ENCODE data around the gene ATP5F1E.

DNA sequence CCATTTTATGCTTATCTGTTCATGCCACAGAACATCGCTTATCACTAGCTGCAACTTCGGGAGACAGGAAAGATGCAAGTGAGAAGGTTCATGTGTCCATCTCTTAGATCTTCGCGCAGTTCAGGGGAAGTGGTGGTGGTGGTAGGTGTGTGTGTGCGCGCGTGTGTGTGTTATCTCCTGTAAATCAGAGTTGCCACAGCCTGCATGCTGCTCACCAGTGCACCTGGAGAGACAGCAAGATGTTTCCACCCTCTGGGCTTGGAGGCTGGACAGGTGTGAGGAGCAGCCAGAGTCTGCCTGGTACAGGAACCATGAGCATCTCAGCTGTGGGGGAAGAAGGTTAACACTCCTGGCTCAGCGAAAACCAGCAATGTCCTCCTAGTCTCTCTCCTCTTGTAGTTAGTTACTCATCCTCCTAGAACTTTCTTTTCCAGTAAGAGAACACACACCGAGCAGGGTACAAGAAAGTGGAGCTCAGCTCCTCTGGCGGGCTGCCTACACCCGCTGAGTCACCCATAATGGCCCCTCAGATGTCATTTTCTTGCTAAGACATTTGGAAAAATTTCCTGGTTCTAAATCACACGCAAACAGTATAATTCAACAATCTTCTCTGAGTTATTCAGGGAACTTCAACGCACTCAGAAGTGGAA lies 18.1 kb downstream of the ATP5F1E start:
- TF ChIP-seq CTCF (conservative IDR thresholded peaks at IDR 0.05; ENCODE audit: low read depth in 2 of 2): no peak
- TF ChIP-seq CREB1 (CRISPR knock-in tag; IDR thresholded peaks at IDR 0.05; ENCODE audit: low read depth): no peak
- no peak for TF ChIP-seq EZH2phosphoT487 (IDR thresholded peaks at IDR 0.05; ENCODE audit: unreplicated experiment)
- no peak for TF ChIP-seq JUNB (IDR thresholded peaks at IDR 0.05; ENCODE audit: unreplicated experiment)
- TF ChIP-seq POLR2AphosphoS5 (IDR thresholded peaks at IDR 0.05; ENCODE audit: low read depth): no peak
- no peak for TF ChIP-seq EZH2 (IDR thresholded peaks at IDR 0.05; ENCODE audit: low read depth, unreplicated experiment)
- TF ChIP-seq, protein P1, sequence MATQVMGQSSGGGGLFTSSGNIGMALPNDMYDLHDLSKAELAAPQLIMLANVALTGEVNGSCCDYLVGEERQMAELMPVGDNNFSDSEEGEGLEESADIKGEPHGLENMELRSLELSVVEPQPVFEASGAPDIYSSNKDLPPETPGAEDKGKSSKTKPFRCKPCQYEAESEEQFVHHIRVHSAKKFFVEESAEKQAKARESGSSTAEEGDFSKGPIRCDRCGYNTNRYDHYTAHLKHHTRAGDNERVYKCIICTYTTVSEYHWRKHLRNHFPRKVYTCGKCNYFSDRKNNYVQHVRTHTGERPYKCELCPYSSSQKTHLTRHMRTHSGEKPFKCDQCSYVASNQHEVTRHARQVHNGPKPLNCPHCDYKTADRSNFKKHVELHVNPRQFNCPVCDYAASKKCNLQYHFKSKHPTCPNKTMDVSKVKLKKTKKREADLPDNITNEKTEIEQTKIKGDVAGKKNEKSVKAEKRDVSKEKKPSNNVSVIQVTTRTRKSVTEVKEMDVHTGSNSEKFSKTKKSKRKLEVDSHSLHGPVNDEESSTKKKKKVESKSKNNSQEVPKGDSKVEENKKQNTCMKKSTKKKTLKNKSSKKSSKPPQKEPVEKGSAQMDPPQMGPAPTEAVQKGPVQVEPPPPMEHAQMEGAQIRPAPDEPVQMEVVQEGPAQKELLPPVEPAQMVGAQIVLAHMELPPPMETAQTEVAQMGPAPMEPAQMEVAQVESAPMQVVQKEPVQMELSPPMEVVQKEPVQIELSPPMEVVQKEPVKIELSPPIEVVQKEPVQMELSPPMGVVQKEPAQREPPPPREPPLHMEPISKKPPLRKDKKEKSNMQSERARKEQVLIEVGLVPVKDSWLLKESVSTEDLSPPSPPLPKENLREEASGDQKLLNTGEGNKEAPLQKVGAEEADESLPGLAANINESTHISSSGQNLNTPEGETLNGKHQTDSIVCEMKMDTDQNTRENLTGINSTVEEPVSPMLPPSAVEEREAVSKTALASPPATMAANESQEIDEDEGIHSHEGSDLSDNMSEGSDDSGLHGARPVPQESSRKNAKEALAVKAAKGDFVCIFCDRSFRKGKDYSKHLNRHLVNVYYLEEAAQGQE (IDR thresholded peaks at IDR 0.05; ENCODE audit: unreplicated experiment): no peak
- TF ChIP-seq, protein P2, sequence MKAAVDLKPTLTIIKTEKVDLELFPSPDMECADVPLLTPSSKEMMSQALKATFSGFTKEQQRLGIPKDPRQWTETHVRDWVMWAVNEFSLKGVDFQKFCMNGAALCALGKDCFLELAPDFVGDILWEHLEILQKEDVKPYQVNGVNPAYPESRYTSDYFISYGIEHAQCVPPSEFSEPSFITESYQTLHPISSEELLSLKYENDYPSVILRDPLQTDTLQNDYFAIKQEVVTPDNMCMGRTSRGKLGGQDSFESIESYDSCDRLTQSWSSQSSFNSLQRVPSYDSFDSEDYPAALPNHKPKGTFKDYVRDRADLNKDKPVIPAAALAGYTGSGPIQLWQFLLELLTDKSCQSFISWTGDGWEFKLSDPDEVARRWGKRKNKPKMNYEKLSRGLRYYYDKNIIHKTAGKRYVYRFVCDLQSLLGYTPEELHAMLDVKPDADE (IDR thresholded peaks at IDR 0.05): no peak
